Activated naive CD4-positive, alpha-beta T cell treated with anti-CD3 and anti-CD28 coated beads, Interleukin-2, amount 10 ng/mL, durations not matched to agents 7 days and 5 days (primary cell): ENCODE data around the gene DNAH14.

ENCODE experiments used
- CTCF ChIA-PET: fragments of 350-600 bp; sonication (Branson Sonifier 250); formaldehyde crosslinking; loops from one replicate; lab custom pipeline; 2021; ENCODE audit warnings: antibody characterized with exemption; lab: Charles Lee
- DNase-seq: peaks from one replicate; pipeline ENCODE4 v3.0.0-alpha.2; 2020
- H3K27ac Mint-ChIP-seq: one replicate; pipeline ENCODE4 v1.8.0; 2021; ENCODE audit warnings: mild to moderate bottlenecking, moderate library complexity, mixed read lengths
- H3K27me3 Mint-ChIP-seq: one replicate; pipeline ENCODE4 v1.8.0; 2021; ENCODE audit warnings: mild to moderate bottlenecking, mixed read lengths
- H3K36me3 Mint-ChIP-seq: one replicate; pipeline ENCODE4 v1.8.0; 2021; ENCODE audit warnings: mixed read lengths
- H3K4me1 Mint-ChIP-seq: one replicate; pipeline ENCODE4 v1.8.0; 2021; ENCODE audit warnings: mixed read lengths
- H3K4me3 Mint-ChIP-seq: one replicate; pipeline ENCODE4 v1.8.0; 2021; ENCODE audit warnings: mild to moderate bottlenecking, moderate library complexity, mixed read lengths
- H3K9me3 Mint-ChIP-seq: one replicate; pipeline ENCODE4 v1.8.0; 2021; ENCODE audit warnings: mixed read lengths

Gene DNAH14

DNA sequence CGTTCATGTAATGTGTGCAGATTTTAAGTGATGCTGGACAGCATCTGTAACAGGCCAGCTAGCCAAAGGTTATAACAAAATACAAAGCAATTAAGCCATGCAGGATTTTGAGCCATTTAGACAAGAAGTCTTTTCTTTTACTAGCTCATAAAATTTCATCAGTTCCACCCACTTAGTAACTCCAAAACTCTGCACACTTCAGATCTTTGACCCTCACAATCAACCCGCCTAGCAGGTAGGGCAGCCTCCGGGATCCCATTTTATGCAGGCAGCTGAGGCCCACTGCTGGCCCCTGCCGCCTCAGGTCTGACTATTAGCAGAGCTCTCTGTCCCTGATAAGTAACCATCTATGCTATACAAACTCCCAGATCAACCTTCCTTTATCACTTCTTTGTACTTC is 489.1 kb downstream of the DNAH14 start:
- H3K9me3 Mint-ChIP-seq = no peaks in the 10 kb centered on the region
- H3K4me1 Mint-ChIP-seq = peaks cover 38% of the 10 kb centered on the region
- no peak for DNase-seq
- no peak overlapping the region for H3K27ac Mint-ChIP-seq
- H3K27me3 Mint-ChIP-seq = no peaks in the 10 kb centered on the region
- CTCF ChIA-PET = no interaction called here
- peaks cover 70% of the 10 kb centered on the region for H3K36me3 Mint-ChIP-seq
- no peak overlapping the region for H3K4me3 Mint-ChIP-seq

DNA sequence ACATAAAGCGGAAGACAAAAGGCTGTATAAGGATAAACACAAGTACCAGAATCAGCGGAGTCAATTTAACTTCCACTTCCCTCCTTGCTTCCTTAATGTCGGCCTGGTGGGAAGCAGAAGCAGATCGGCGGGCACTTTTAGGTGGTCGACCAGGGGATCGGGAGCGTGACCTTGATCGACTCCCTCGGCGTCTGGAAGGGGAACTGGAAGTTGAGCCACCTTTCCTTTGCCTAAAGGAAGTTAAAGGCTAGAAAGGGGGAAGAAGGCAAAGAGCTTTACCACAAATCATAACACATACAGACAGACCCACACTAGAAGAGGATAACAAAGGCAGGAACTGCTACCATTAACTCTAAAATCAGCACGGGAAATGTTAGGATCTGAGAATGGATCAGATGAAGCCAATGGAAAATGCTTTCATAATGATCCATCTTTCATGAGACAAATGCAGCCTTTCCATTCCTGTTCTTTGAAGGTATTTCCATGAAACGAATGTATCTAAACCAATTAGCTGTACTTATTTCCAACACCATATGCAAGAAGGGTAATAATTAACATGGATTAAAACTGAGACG is 492.6 kb downstream of the DNAH14 start:
- H3K4me1 Mint-ChIP-seq = peaks cover 63% of the 10 kb centered on the region
- CTCF ChIA-PET = no interaction called here
- no peak for DNase-seq
- H3K9me3 Mint-ChIP-seq = no peaks in the 10 kb centered on the region
- no peaks in the 10 kb centered on the region for H3K27me3 Mint-ChIP-seq
- peak overlapping the region; percentile 42 for H3K27ac Mint-ChIP-seq
- no peak overlapping the region for H3K4me3 Mint-ChIP-seq
- H3K36me3 Mint-ChIP-seq = peaks cover 55% of the 10 kb centered on the region

DNA sequence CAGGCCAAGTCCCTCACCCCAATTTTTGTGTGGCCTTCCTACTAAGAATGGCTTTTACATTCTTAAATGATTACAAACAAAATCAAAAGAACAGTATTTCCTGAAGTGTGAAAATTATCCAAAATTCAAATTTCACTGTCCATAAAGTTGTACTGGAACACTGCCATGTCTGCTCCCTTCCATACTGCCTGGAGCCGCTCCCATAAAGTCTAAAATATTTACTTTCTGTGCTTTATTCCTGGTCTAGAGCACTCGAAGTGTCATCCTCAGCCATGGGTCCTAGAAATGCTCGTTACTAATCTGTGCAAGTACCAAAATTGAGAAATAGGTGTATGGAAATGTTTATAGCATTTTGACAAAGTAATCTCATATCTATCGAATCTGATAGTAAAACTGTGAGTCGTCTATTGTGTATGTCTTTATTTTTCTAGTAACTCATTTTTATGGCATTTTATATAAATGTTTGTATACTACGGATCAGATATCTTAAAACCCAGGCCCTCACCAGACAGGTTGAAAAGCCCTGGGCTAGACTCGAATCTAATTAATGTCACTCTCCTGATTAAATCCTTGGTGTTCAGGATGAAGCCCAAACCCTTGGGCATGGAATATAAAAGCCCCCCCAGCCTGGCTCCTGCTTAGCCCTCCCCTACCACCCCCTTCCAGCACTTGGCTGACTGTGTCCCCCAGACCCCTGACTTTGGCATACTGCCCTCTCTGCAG is 493.5 kb downstream of the DNAH14 start:
- no peaks in the 10 kb centered on the region for H3K9me3 Mint-ChIP-seq
- no peak overlapping the region for H3K4me3 Mint-ChIP-seq
- no peaks in the 10 kb centered on the region for H3K27me3 Mint-ChIP-seq
- peaks cover 49% of the 10 kb centered on the region for H3K36me3 Mint-ChIP-seq
- no peak for DNase-seq
- CTCF ChIA-PET = no interaction called here
- peaks cover 60% of the 10 kb centered on the region for H3K4me1 Mint-ChIP-seq
- H3K27ac Mint-ChIP-seq = peak overlapping the region; percentile 64

DNA sequence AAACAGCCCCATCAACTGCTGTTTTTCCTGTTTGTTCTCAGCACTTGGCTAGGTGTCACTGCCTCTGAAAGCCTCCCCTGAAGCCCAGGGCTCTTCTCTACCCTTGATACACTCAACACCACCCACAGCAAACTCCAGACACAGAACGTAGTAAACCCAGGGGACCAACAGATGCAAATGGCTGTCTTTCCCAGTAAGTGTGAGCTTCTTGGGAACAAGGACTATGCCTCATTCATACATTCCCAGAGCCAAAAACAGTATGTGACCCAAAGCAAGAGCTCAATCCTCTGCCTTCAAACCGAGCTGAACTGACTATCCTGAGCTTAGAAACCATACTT is 494.0 kb downstream of the DNAH14 start:
- no peaks in the 10 kb centered on the region for H3K27me3 Mint-ChIP-seq
- no peak for DNase-seq
- peaks cover 45% of the 10 kb centered on the region for H3K36me3 Mint-ChIP-seq
- CTCF ChIA-PET = no interaction called here
- H3K9me3 Mint-ChIP-seq = no peaks in the 10 kb centered on the region
- H3K27ac Mint-ChIP-seq = peak overlapping the region; percentile 22
- peaks cover 60% of the 10 kb centered on the region for H3K4me1 Mint-ChIP-seq
- no peak overlapping the region for H3K4me3 Mint-ChIP-seq

DNA sequence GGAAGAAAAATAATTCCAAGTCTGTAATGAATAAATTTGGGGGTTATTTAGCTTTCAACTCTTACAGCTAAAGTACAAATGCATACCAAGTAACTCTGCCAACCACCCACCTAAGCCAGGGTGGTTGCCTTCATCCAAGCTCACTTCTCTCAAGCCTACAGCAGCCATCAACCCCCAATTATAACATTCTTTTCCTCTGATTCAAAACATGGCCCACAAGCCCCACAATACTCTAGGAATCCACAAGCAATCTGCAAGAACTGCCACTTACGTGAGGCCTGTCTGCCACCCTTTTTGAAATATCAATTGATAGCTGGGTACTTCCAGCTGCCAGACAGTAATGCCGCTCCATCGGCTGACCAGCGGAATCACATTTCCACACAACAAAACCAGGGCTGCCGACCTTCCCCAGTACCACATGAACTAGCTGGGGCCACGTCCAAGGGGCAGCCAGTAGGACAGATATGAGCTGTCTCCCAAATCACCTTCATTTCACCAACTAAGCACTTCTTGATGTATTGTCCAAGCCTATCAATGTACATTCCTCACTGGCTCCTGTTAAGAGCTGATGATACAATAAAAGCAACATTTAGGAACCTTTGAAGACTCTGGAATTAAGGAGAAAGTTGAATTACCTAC is 495.2 kb downstream of the DNAH14 start:
- CTCF ChIA-PET = interaction anchor here (0.9 to 2.5 kb wide), 3 partner anchors 9 to 21 kb away, joined by 4 to 13 read pairs (median 11); no protein-coding TSS in a partner anchor
- peak overlapping the region; percentile 88 for H3K27ac Mint-ChIP-seq
- peaks cover 38% of the 10 kb centered on the region for H3K36me3 Mint-ChIP-seq
- H3K9me3 Mint-ChIP-seq = no peaks in the 10 kb centered on the region
- DNase-seq = no peak
- H3K4me3 Mint-ChIP-seq = peak overlapping the region; percentile 89
- peaks cover 63% of the 10 kb centered on the region for H3K4me1 Mint-ChIP-seq
- H3K27me3 Mint-ChIP-seq = no peaks in the 10 kb centered on the region

DNA sequence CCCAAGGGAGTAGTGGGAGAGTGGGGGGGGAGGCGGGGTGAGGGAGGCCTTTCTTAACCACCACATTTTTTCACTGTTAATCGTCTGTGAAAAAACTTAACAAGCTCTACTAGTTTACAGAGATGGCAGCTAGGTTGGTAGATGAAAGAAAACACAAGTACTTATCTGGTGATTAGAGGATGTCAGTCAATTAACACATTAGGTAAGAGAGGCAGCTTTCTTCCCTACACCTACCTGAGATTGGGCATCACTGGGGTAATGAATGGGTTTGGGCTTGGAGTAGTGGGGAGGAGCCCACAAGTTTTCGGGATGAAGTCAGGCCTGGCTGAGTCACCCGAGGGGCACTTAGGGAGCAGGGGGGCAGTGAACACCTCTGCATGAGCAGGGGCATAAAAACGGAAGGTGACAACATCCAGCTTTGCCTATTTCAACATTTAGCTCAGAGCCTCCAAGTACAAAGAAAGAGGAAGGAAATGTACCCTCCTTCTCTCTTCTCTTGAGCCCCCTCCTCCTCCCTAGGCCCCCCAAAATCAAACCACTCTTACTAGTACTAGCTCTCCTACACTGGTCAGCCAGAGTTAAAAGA is 495.8 kb downstream of the DNAH14 start:
- peak overlapping the region; percentile 89 for H3K4me3 Mint-ChIP-seq
- H3K27ac Mint-ChIP-seq = peak overlapping the region; percentile 88
- H3K27me3 Mint-ChIP-seq = no peaks in the 10 kb centered on the region
- H3K9me3 Mint-ChIP-seq = no peaks in the 10 kb centered on the region
- DNase-seq = no peak
- peaks cover 35% of the 10 kb centered on the region for H3K36me3 Mint-ChIP-seq
- peaks cover 66% of the 10 kb centered on the region for H3K4me1 Mint-ChIP-seq
- CTCF ChIA-PET = interaction anchor here (0.9 to 2.5 kb wide), 4 partner anchors 10 to 42 kb away, joined by 3 to 13 read pairs (median 8); no protein-coding TSS in a partner anchor

DNA sequence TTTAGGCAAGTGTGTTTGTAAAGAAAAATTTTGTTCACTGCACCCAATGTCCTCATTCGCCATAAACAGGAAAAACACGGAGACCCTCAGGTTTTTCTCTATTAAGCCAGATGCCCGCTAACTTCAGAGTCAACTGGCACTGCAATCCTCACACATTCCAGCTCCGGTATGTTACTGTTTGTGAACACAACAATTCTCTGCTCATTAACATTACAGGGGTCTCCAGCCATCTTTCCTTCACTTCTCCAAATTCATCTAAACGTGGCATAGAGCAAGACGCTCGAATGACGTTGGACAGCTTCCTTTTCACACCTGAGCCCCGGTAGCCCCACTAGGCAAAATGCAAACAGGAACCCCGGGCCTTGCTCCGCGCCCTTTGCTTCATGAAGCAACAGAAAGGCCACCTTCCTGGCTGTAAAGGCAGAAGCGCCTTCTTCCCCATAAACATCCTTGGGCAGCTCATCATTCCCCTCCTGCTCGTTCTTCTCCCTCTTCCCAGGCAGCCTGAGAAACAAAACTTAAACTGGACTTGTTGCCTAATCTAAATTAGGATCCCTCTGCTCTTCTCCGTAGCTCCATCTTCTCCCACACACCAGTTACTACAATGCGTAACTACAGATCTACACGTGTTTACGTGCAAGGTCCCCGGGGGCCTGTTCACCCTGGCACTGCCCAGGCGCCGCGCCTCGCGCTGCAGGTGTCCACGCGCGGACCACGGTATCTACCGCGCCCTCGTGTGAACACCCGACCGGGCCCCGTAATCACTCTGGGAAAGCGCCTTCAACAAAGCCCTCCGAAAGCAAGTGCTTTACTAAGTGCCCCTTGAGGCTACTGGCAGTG is 497.1 kb downstream of the DNAH14 start:
- peaks cover 65% of the 10 kb centered on the region for H3K4me1 Mint-ChIP-seq
- H3K27me3 Mint-ChIP-seq = no peaks in the 10 kb centered on the region
- peak overlapping the region; percentile 89 for H3K4me3 Mint-ChIP-seq
- H3K27ac Mint-ChIP-seq = peak overlapping the region; percentile 88
- peak; percentile 64 for DNase-seq
- no peaks in the 10 kb centered on the region for H3K9me3 Mint-ChIP-seq
- H3K36me3 Mint-ChIP-seq = peaks cover 30% of the 10 kb centered on the region
- CTCF ChIA-PET = interaction anchor here (1.0 to 2.5 kb wide), 2 partner anchors 13 to 48 kb away, joined by 4 to 11 read pairs; no protein-coding TSS in a partner anchor

DNA sequence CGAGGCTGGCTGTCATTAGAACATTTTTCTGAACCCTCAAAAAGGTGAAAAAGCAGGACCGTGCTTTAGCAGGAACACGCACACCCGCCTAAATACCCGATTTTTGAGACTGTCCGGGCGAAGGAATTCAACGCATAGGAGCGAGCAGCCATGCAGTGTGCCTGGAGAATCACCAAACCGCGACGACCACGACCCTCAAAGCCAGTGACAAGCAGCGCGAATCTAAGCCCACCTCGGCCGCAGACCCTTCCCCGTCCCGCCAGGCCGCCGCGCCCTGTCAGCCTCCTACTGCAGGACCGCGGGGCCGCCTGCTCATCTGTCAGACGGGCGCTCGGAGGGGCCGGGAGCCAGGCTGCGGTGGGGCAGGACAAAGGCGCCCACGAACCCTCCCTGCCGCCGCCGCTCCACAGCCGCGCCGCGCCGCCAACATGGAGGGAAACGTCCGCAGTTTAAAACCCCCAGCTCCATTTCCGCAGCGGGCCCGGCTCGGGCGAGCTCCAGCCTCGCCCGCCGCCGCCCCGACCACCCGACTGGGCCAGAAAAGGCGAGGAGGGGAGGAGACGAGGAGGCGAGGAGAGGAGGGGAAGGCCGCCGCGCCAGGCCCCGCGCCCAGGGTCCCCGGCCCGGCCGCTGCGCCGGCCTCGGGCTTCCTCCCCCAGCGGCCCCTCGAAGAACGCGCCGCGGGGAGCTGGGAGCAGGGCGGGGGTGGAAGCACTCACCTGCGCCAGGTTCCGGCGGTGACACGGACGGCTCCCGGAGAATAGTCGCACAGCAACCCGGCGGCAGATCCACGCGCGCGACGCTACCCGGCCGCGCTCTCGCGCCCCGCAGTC is 498.0 kb downstream of the DNAH14 start, which contains the start of gene LBR:
Gene LBR (minus strand): TSS at position 804 of the 833 bp plus-strand sequence. CDS start 3,963 bp downstream, outside the sequence.
- DNase-seq = peak; percentile 62

DNA sequence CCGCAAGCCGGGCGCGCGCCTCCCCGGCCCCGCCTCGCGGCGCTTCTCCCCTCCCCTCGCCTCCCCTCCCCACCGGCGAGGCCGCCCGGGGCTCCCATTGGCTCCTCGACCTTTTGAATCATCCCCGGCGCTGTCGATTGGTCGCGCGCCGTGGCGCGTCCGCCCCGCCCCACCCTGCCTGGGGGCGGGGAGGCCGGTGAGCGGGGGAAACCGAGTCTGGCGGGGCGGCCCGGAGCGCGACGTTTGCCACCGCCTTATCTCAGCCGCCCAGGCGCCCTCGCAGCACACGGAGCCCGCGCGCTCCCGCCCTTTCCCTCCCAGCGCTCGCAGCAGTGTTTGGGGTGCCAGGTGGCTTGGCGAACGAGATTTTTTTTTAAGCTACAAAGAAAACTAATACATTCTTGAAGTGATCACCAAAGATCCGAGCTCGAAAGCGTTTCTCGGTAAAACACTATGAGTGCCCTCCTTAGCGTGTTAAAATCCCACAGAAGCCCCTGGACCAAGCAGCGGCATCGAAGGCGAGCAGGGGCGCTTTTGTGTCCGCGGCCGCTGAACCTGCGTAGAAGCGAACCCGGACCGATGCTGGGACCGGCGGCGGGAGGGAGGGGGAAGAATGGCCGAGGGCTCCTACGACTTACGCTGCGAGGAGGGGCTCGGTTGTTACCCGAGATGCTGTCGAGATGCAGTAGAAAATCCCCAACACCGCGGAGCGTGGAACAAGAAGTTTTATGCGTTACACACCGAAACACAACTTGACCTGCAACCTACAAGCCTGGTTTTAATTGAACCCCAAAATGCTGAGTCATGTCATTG is 498.8 kb downstream of the DNAH14 start:
- H3K4me1 Mint-ChIP-seq = peaks cover 49% of the 10 kb centered on the region

More for the DNA sequence above, 498.0 kb downstream of the DNAH14 start, which contains the start of gene LBR:
- Mint-ChIP-seq H3K4me3 (peak within 1 kb of the TSS; percentile 89), H3K27me3 (peaks cover 3% of the 10 kb centered on the region), H3K27ac (peak within 1 kb of the TSS; percentile 94), H3K36me3 (peaks cover 22% of the 10 kb centered on the region), H3K4me1 (peaks cover 57% of the 10 kb centered on the region), H3K9me3 (peaks cover 6% of the 10 kb centered on the region)
- CTCF ChIA-PET = interaction anchor here (1.0 to 4.9 kb wide), 5 partner anchors 14 to 48 kb away, joined by 4 to 18 read pairs (median 4); no protein-coding TSS in a partner anchor

DNA sequence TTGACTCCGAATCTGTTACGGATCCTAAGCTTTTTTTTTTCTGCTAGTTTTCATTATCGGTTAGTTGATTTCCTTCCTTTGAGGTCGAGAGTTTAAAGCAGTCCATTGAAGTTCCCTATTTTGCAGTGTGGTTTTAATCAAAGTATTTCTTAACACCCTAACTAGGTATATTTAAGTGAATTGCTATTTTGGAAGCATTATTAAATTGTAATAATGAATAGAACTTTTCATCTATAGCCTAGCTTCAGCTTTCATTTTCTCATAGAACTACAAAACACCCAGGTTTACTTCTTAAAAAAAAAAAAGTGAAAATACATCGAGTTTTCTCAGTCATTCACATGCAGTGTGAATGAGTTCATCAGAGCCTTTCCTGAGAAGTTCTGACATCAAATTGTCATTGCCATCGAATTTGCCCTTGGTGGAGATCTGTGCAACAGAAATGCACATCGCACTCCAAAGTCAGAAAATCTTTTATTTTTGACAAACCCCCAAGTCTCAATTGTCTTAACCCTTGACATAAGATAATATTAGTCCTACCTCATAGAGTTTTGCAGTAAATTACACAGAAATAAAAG is 499.5 kb downstream of the DNAH14 start:
- CTCF ChIA-PET = interaction anchor here (0.6 to 4.9 kb wide), 5 partner anchors 12 to 934 kb away, joined by 3 to 18 read pairs (median 4); no protein-coding TSS in a partner anchor
- peaks cover 7% of the 10 kb centered on the region for H3K9me3 Mint-ChIP-seq
- DNase-seq = no peak
- peaks cover 42% of the 10 kb centered on the region for H3K4me1 Mint-ChIP-seq
- H3K4me3 Mint-ChIP-seq = peak overlapping the region; percentile 89
- H3K27ac Mint-ChIP-seq = peak overlapping the region; percentile 94
- peaks cover 14% of the 10 kb centered on the region for H3K27me3 Mint-ChIP-seq
- H3K36me3 Mint-ChIP-seq = peaks cover 9% of the 10 kb centered on the region

More for the DNA sequence above, 498.8 kb downstream of the DNAH14 start:
- DNase-seq = peak; percentile 93
- Mint-ChIP-seq H3K9me3 (peaks cover 7% of the 10 kb centered on the region), H3K4me3 (peak overlapping the region; percentile 89), H3K27me3 (peaks cover 8% of the 10 kb centered on the region), H3K36me3 (peaks cover 15% of the 10 kb centered on the region), H3K27ac (peak overlapping the region; percentile 94)
- CTCF ChIA-PET = interaction anchor here (0.6 to 4.9 kb wide), 5 partner anchors 13 to 933 kb away, joined by 3 to 18 read pairs (median 4); no protein-coding TSS in a partner anchor

DNA sequence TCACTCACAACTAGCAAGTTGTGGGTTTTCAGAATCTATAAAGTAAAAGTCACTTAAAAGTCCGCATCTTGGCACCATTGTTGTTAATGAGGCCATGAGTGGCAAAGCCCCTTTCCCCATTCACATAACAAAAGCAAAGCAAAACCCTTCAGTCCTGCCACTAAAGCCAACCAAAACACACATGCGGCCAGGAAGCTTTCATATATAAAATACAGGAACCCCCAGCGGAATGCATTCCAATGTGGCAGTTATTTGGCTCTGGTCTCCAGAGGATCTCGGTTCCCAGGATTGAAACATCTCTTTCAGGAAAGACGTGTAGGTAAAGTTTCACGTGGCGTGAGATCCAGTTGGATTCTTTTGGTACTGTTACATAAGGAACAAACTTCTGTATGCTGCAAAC is 500.8 kb downstream of the DNAH14 start:
- Mint-ChIP-seq H3K27ac (no peak overlapping the region), H3K4me3 (no peak overlapping the region), H3K4me1 (peaks cover 29% of the 10 kb centered on the region), H3K27me3 (peaks cover 14% of the 10 kb centered on the region), H3K36me3 (peaks cover 4% of the 10 kb centered on the region), H3K9me3 (peaks cover 7% of the 10 kb centered on the region)
- no peak for DNase-seq
- CTCF ChIA-PET = interaction anchor here (4.9 kb wide), 1 partner anchor 11 kb away, joined by 18 read pairs; no protein-coding TSS in a partner anchor
